ENCODE data around the gene EEF1AKMT4.

DNA sequence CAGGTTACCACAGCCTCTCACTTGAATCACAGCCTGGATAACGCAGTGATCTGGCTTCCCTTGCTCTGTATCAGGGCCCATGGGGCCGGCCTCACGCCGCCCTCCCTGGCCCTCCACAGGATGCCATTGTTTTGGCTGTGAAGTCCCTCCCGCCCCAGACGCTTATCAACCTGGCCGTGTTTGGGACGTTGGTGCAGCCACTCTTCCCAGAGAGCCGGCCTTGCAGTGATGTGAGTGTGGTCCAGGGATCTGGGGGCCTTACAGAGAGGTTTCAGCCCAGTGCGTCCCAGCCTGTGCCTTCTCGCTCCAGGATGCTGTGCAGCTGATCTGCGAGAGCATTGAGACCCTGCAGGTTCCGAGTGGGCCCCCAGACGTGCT is 13.4 kb upstream of the EEF1AKMT4 start:
- TF ChIP-seq CTCF (conservative IDR thresholded peaks at IDR 0.05; ENCODE audit: low read depth, low read length) (no peak), EZH2 (IDR thresholded peaks at IDR 0.05; ENCODE audit: borderline replicate concordance, low read depth, low read length, poor library complexity, severe bottlenecking) (no peak)
